ENCODE data around the gene GSC2.
A peak's percentile ranks its signal among the peaks of the same experiment; 100 is the strongest.

GSC2 gene

DNA sequence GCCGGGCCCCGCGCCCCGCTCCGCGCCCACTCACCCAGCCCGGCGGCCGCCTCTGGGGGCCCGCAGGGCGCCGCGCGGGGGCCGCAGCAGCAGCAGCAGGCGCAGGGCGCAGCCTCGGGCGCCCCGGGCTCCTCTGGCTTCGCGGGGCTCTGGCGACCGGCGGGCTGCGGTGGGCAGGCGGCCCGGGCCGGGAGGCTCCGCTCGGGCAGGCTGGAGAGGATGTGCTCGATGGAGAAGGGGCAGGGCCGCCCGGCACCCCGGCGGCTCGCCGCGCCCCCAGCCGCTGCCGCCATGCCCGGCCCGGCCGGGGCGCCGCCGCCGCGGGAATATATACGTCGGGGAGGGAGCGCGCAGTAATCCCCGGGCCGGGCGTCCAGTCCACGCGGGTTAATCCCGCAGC, at the start of gene GSC2:
Gene GSC2, minus strand, starts transcription at position 302 of the 400 bp plus-strand sequence. Its CDS starts 9 bp downstream, at position 293.
- DNase-seq (ENCODE audit: low read depth in 1 of 2, low spot score in 1 of 2) = no peak

- DNase-seq (ENCODE audit: low read depth in 1 of 2, low spot score in 1 of 2) = no peak
Observed at GRCh38 chr22:19199479-19199878, 49.4 kb upstream of the GSC2 start.

GRCh38 chr22:19197997-19198865, 48.1 kb upstream of the GSC2 start:
- no peak for DNase-seq (ENCODE audit: low read depth in 1 of 2, low spot score in 1 of 2)

- no peak for DNase-seq (ENCODE audit: low read depth in 1 of 2, low spot score in 1 of 2)
Observed at GRCh38 chr22:19196841-19197612, 46.9 kb upstream of the GSC2 start.

DNA sequence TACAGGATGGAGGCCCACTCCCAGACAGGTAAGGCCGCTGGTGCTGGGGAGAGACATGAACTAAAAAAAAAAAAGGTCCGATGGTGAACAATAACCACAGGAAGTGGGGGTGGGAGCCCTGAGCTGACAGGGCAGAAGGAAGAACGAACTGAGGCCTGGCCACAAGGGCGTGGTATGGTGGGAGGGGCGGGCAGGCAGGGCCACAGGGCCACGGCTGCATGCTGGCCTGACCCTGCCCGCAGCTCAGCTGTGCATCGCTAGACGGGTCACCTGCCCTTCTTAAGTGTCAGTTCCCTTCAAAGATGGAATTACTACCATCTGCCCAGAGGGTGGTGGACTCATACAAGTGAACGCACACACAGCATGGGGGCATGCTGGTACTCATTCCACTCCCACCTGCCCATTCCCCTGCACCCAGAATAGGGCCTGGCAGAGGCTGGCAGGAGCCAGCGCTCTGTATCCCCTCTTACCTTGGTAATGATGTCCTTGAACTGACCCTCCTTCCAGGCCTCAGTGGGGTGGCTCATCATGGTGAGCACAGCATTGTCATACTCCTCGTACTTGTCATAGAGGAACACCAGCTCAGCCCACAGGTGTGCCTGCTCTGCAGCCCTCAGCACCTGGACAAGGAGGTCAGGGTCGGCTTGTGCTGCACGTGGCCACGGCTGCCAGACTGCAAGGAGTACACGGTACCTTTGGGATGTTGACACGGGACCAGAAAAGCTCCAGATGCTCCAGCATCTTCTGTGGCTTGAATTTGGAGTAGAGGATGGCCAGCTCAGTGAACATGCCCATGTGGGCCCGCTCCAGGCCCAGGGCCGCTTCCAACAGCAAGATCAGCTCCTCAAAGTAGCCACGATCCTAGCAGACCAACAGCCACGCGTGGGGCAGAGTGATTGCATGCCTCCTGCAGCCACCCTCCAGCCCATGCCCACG, 46.0 kb upstream of the GSC2 start:
- no peak for DNase-seq (ENCODE audit: low read depth in 1 of 2, low spot score in 1 of 2)

DNA sequence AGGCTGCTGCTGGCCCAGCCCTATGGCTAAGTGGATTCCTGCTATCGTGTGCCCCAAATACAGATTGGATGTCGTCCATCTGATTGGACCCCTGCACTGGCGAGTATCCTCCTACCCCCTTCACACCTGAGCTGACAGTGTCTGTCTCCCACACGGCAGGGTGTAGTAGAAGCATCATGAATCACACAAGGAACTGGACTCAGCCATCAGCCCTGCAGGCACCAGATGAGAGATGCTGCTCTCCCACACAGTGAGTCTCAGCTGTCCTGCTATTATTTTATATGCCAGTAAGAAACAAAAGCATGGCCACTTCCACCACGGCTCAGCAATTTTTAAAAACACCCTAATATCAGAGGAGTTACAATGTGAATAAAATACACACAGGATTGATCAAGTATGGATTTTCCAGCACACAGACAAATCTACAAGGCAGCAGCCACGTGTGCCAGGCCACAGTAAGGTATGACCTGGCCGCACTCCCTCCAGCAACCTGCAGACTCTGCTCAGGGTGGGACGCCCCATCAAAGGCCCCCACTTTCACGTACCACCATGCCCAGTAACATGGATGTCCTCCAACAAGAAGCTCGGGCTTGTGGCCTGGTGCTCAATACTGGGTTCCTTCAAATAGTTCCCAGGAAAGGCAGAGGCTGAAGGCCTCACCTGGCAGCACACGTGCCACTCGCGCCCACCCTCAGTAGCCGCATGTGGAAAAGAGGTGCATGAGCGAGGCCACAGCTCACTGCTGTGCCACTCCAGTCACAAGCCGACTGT, 44.9 kb upstream of the GSC2 start:
- DNase-seq (ENCODE audit: low read depth in 1 of 2, low spot score in 1 of 2) = no peak

DNA sequence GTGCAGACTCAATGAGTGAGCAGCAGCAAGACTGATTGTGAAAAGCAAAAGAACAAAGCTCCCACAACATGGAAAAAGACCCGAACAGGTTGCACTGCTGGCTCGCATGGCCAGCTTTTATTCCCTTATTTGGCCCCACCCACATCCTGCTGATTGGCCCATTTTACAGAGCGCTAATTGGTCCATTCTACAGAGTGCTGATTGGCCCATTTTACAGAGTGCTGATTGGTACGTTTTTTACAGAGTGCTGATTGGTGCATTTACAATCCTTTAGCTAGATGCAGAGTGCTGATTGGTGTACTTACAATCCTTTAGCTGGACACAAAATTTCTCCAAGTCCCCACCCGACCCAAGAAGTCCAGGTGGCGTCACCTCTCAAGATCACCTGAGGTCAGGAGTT, 43.8 kb upstream of the GSC2 start:
- no peak for DNase-seq (ENCODE audit: low read depth in 1 of 2, low spot score in 1 of 2)

DNA sequence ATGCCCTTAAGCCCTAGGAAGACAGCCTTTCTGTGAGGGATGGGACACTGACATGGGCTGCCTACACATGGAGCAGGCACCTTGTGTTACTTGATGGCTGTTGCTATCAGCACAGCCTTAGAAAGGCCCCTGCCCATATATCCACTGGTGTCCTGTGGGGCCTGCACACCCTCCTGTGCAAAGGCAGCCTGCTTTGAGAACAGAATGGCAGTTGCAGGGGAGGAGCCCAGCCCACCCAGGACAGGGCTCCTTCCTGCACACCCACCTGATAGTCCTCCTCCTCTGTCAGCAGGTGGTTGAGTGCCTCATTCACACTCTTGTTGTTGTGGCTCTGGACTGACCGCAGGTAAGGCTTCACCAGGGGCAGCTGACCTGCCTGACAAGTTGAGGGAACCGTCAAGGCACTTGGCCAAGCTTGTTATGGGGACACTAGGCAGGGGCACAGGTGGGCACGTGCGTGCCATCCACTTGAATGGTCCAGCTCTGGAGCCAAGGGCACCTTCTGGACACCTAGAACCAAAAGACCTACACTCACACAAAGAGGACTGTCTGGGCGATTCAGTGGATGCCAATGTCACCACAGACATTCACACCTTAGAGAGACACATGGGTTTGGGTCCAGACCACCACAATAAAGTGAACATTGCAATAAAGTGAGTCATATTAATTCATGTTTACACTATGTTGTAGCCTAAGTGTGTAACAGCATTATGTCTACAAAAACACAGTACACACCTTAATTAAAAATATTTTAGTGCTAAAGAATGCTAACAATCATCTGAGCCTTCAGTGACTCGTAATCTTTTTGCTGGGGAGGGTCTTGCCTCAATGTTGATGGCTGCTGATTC, 37.8 kb upstream of the GSC2 start:
- no peak for DNase-seq (ENCODE audit: low read depth in 1 of 2, low spot score in 1 of 2)

- no peak for DNase-seq (ENCODE audit: low read depth in 1 of 2, low spot score in 1 of 2)
Observed at GRCh38 chr22:19184276-19184997, 34.3 kb upstream of the GSC2 start.

DNA sequence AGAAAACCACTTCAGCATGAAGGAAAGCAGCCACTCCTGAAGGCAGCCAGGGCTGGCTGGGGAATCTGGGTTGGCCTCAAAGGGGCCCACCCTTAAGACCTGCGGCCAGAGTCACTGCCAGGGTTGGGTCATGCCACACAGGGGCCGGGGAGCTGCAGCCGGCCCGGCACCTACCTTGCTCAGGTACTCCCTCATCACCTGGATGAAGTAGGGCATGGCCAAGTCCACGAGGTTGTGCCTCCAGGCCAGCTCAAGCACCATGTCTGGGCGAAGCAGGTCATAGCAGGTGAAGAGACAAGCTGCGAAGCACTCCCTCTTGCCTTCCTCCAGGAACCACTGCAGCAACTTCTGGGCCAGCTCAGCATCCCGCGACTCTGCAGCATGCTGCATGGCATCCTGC, 33.1 kb upstream of the GSC2 start:
- DNase-seq (ENCODE audit: low read depth in 1 of 2, low spot score in 1 of 2) = no peak

DNA sequence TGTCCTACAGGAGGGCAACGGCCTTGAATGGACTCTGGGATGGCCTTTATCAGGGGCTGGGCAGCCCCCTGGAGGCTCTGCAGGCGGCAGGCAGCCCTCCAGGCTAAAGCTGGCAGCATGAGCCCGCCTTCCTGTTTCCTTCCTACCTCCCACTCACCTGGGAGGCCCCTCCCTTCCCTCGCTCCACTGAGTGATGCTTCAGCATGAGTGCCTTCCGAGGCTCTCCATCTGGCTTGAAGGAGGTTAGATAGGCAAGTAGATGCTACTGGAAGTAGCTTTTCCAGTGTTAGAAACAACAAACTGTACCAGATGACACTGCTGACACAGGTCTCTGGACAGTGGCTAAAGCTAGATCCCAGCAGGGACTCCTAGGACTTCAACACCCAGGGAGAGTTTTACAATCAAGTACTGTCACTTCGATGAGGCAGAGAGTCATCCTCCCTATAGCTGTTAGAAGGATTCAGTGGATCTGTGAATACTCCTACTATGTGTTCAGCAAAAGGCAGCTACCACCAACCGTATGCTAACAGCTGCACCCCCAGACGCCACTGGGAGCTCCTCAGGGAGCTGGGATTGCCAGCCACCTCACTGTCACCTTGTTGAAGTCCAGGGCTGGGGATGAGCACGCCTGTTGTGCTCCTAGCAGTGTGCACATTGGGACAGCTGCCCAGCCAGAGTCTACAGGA, 32.5 kb upstream of the GSC2 start:
- no peak for DNase-seq (ENCODE audit: low read depth in 1 of 2, low spot score in 1 of 2)

DNA sequence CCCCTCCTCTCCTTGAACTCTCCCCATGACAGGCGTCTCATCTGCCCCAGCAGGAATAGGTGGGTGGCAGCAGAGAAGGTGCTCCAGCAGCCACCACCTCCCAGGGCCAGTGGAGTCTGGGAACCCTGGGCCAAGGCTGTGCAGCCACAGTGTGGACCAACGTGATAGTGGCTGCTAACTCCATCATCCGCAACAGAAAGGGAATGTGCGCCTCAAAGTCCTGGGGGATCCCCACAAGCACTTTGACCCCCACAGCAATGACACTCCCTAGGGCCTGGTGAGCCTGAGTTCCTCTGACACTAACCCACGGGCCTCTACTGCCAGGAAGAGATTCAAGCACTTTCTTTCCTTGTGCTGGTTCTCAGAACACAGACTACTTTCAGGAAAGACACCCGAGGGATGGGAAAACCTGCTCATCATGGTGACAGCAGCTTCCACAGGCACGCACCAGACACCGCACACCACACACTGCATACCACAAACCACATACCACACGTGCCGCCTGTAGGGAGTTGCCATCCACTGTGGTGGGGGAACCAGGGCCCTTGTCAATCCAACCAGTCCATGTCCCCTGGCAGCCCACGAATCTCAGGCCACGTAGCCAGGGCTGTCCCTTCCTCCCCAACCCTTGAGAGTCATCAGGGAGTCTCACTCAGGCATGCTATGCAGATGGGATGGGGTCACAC, 31.8 kb upstream of the GSC2 start:
- no peak for DNase-seq (ENCODE audit: low read depth in 1 of 2, low spot score in 1 of 2)

- DNase-seq (ENCODE audit: low read depth in 1 of 2, low spot score in 1 of 2) = no peak
Observed at GRCh38 chr22:19180740-19181410, 30.8 kb upstream of the GSC2 start.

GRCh38 chr22:19180234-19180633, 30.1 kb upstream of the GSC2 start:
- DNase-seq (ENCODE audit: low read depth in 1 of 2, low spot score in 1 of 2) = no peak

- DNase-seq (ENCODE audit: low read depth in 1 of 2, low spot score in 1 of 2) = no peak
Observed at GRCh38 chr22:19179497-19180048, 29.5 kb upstream of the GSC2 start.

DNA sequence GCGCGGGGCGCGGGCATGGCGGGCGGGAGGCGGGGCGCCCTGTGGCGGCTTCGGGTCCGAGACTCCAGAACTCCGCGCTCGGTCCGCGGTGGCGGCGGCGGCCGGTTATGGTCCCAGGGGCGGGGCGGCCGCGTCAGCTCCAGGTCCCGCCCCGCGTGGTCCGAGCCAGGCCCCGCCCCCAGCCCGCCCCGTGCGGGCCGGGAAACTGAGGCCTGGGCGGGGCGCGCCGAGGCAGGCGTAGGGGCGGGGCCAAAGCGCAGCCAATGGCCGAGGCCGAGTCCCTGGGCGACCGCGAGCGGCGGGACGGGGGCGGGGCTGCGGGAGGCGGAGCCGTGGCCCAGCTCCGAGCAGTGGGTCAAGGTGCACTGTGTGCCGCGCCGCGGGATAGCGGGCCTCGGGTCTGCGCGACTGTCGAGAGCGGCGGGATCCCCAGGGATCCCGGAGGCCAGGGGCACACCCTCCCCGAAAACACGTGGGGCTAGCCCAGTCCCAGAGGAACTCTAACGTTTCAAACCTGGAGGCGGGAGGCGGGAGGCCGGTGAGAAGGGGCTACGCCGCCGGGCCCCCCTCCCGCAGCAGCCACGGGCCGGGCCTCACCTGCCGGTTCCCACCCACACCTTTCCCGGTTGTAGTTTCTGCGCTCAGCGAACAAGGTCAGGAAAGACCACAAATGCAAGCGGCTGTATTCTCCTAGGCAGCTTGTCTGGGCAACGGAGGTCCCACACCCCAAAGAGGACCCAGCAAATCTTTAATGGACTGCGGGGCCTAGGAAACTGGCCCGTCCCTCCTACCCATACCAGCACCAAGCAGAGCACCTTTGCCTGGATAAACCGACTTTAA, 28.8 kb upstream of the GSC2 start, which contains the start of gene SLC25A1:
Gene SLC25A1, minus strand, starts transcription at position 80 of the 840 bp plus-strand sequence. Its CDS starts 63 bp downstream, at position 17.
- peak; percentile 51 to 79 for DNase-seq (ENCODE audit: low read depth in 1 of 2, low spot score in 1 of 2)

All from activated T-helper 1 cell treated with anti-CD3 and anti-CD28 coated beads, Interleukin-2, amount 50 U/mL, for 16 hours (primary cell).